Measurements from ENCODE around the gene IDH3B. TPM values are rescaled to one million over a fixed set of nuclear protein-coding genes. Genes with fewer than 3 reads are reported as not detected.

The IDH3B gene
- total and polyA plus RNA-seq, 2 of the 8 experiments (the other 6 are each of a cell fraction or from before 2014, with no cell fraction given), result 110 to 167 TPM

- Histone ChIP-seq H3K4ac (replicated peaks; ENCODE audit: insufficient read length, low read depth, low read length) (peak overlapping the region; percentile 11), H2BK5ac (ENCODE audit: low read depth, low read length) (peak overlapping the region; percentile 8), H2BK15ac (ENCODE audit: low read length) (no peak overlapping the region), H3K56ac (replicated peaks; ENCODE audit: insufficient read length, low read depth, low read length) (no peak overlapping the region), H3K79me1 (ENCODE audit: low read depth, low read length) (peaks cover 9% of the 10 kb centered on the region), H3K23ac (ENCODE audit: insufficient read length) (no peak overlapping the region), H3K4me2 (ENCODE audit: insufficient read depth in 1 of 2, low read depth in 2 of 2, low read length in 2 of 2) (peak overlapping the region; percentile 84 to 91), H2BK20ac (ENCODE audit: low read length) (no peak overlapping the region), H3K23me2 (ENCODE audit: low read depth, low read length) (peaks cover 10% of the 10 kb centered on the region), H3K36me3 (ENCODE audit: control insufficient read depth in 2 of 4, insufficient read depth in 4 of 4, low read length in 3 of 4) (peaks cover 39 to 57% (median 50%) of the 10 kb centered on the region in 4 experiments), H2AK5ac (ENCODE audit: low read depth, low read length) (peak overlapping the region; percentile 41; the same call in 1 of the 2 replicates), H3K9ac (replicated peaks in 1 of 4; ENCODE audit: extremely low read depth in 1 of 4, low read depth in 3 of 4, low read length in 3 of 4) (peak overlapping the region; percentile 95 to 99 (median 98)), H4K91ac (replicated peaks; ENCODE audit: insufficient read length, low read length) (no peak overlapping the region), H2AFZ (ENCODE audit: low read length) (no peak overlapping the region), H4K8ac (ENCODE audit: extremely low read depth, insufficient read depth, low read length) (no peak overlapping the region), H4K20me1 (replicated peaks in 1 of 2; ENCODE audit: control insufficient read depth in 1 of 2, insufficient read depth in 2 of 2, low read length in 2 of 2) (peaks cover 40 to 44% of the 10 kb centered on the region in 2 experiments), H3K18ac (ENCODE audit: extremely low read depth, low read length) (no peak overlapping the region), H3K79me2 (ENCODE audit: control insufficient read depth in 1 of 2, insufficient read depth in 2 of 2, low read length in 2 of 2) (peaks cover 21 to 41% of the 10 kb centered on the region in 2 experiments), H3K14ac (ENCODE audit: insufficient read length) (no peak overlapping the region), H3K27me3 (replicated peaks in 1 of 4; ENCODE audit: control insufficient read depth in 3 of 4, extremely low read depth in 1 of 4, insufficient read depth in 3 of 4, low read length in 3 of 4) (no peaks in the 10 kb centered on the region), H3K4me3 (ENCODE audit: extremely low read depth in 1 of 4, insufficient read depth in 2 of 4, low read depth in 3 of 4, low read length in 4 of 4) (peak overlapping the region; percentile 94 to 100 (median 98)), H4K5ac (ENCODE audit: insufficient read length, low read depth, low read length) (no peak overlapping the region), H3K27ac (ENCODE audit: low read depth, low read length) (peak overlapping the region; percentile 96; the same call in 1 of the 2 replicates), H2BK120ac (replicated peaks; ENCODE audit: low read depth, low read length) (no peak overlapping the region), H3K4me1 (replicated peaks in 1 of 4; ENCODE audit: control insufficient read depth in 3 of 4, insufficient read depth in 4 of 4, low read length in 3 of 4) (peaks cover 0 to 5% (median 3%) of the 10 kb centered on the region in 4 experiments; a peak in 5 of 7 replicates), H2BK12ac (ENCODE audit: low read depth, low read length) (no peak overlapping the region), H3K9me3 (ENCODE audit: insufficient read depth in 2 of 2, low read depth in 1 of 2, low read length in 1 of 2) (no peaks in the 10 kb centered on the region)
- ChIA-PET POLR2A (ENCODE audit: partially characterized antibody) (interaction anchor here (0.7 to 28.5 kb wide), 30 partner anchors 5 to 392 kb away, joined by 3 to 463 read pairs (median 4); partner anchors contain the start of genes IDH3B, NOP56, PCED1A and SNRPB), CTCF (ENCODE audit: partially characterized antibody) (interaction anchor here (1.1 to 1.5 kb wide), 3 partner anchors 12 to 158 kb away, joined by 3 to 6 read pairs (median 5); no protein-coding TSS in a partner anchor)
- FAIRE-seq (no peak), DNase-seq (ENCODE audit: low read depth in 1 of 2, low spot score in 2 of 2) (no peak)
- TF ChIP-seq POLR2A (IDR thresholded peaks at IDR 0.05; ENCODE audit: control extremely low read depth in 1 of 2, low read depth in 2 of 2, low read length in 2 of 2) (peak in 1 of 2 experiments; percentile 10; a peak in 1 of 3 replicates), JUN (IDR thresholded peaks at IDR 0.05; ENCODE audit: low read depth, low read length) (no peak)
- WGBS, 2 experiments (ENCODE audit: extremely low coverage in 1 of 2, insufficient coverage in 1 of 2, insufficient read length in 1 of 2, insufficient replicate concordance in 2 of 2, low coverage in 1 of 2, low lambda C conversion rate in 2 of 2, missing lambda C conversion rate in 1 of 2), result 39% methylated on average over 24 of the region's 24 CpGs; no CpG with 5 or more reads in 1 of the 2 experiments
These were observed 10.2 kb downstream of the IDH3B start for GRCh38 chr20:2653556-2654383.

Data from H1 (cell line).